A673 (cell line): ENCODE data around the gene TXNDC17. TPM values are rescaled to one million over a fixed set of nuclear protein-coding genes. Genes with fewer than 3 reads are reported as not detected.

ENCODE experiments used
- BruUV-seq: library from RNA; stranded (reverse); fragments of 400-500 nt; replicated peaks from 2 replicates; lab custom pipeline; 2021; lab: Mats Ljungman, UMichigan
- CTCF ChIA-PET: fragments of 300-600 bp; sonication (Branson Sonifier 250); formaldehyde crosslinking; loops from one replicate; lab custom pipeline; 2022; ENCODE audit warnings: antibody characterized with exemption; lab: Charles Lee
- POLR2A ChIA-PET: fragments of 300-600 bp; sonication (Branson Sonifier 250); formaldehyde crosslinking; loops from one replicate; lab custom pipeline; 2022; ENCODE audit warnings: antibody characterized with exemption; ENCODE audit not compliant: low non-redundant PET; lab: Charles Lee
- DNase-seq: peaks from one replicate; pipeline ENCODE4 v3.0.0-alpha.2; 2015; ENCODE audit warnings: low spot score
- H3K27ac ChIP-seq: fragments of 200-600 bp; sonication (generic); 2 replicates; pipeline ENCODE4 v1.5.1; 2016; ENCODE audit warnings: mixed run types, low read depth, mild to moderate bottlenecking, mixed read lengths, antibody characterized with exemption, low read length; ENCODE audit not compliant: poor library complexity, severe bottlenecking
- H3K27me3 ChIP-seq: fragments of 200-600 bp; sonication (generic); replicated peaks from 2 replicates; pipeline ENCODE4 v1.6.1; 2017; ENCODE audit warnings: mixed run types, low read depth, mild to moderate bottlenecking, mixed read lengths, antibody characterized with exemption, low read length; ENCODE audit not compliant: insufficient read depth, poor library complexity
- H3K36me3 ChIP-seq: fragments of 200-600 bp; sonication (generic); 2 replicates; pipeline ENCODE4 v1.6.1; 2016; ENCODE audit warnings: mixed run types, mild to moderate bottlenecking, mixed read lengths, antibody characterized with exemption, low read length; ENCODE audit not compliant: insufficient read depth, poor library complexity, severe bottlenecking
- H3K4me1 ChIP-seq: fragments of 200-600 bp; sonication (generic); 2 replicates; pipeline ENCODE4 v1.6.1; 2017; ENCODE audit warnings: mixed run types, mild to moderate bottlenecking, mixed read lengths, antibody characterized with exemption, low read length; ENCODE audit not compliant: insufficient read depth, poor library complexity, severe bottlenecking
- H3K4me3 ChIP-seq: fragments of 200-600 bp; sonication (generic); 2 replicates; pipeline ENCODE4 v1.5.1; 2016; ENCODE audit warnings: low read depth, mixed run types, mild to moderate bottlenecking, mixed read lengths, low read length; ENCODE audit not compliant: poor library complexity, severe bottlenecking
- H3K9me3 ChIP-seq: fragments of 200-600 bp; sonication (generic); 2 replicates; pipeline ENCODE4 v1.6.1; 2016; ENCODE audit warnings: mixed run types, low read depth, mild to moderate bottlenecking, mixed read lengths, antibody characterized with exemption, low read length; ENCODE audit not compliant: poor library complexity, severe bottlenecking
- EZH2 ChIP-seq: fragments of 200-600 bp; sonication (generic); IDR thresholded peaks from 2 replicates; pipeline ENCODE4 v1.6.1; 2017; ENCODE audit warnings: borderline replicate concordance, low read depth, mild to moderate bottlenecking, mixed read lengths, antibody characterized with exemption, low read length; ENCODE audit not compliant: poor library complexity, severe bottlenecking
- intact Hi-C: fragments of 100-400 bp; cut with micrococcal nuclease; formaldehyde crosslinking; loops from one replicate; pipeline ENCODE4 v1.10.0; 2022; ENCODE audit not compliant: unreplicated experiment
- total RNA-seq: library from RNA; stranded (reverse); gene quantifications from 2 replicates; pipeline ENCODE4 v1.2.3, GENCODE V29; 2021
- TF ChIP-seq, protein P1 (sequence below): fragments of 300-800, 200-600 bp; sonication (generic); conservative IDR thresholded peaks from 2 replicates; pipeline ENCODE4 v1.5.1; 2017; ENCODE audit warnings: low read depth, mild to moderate bottlenecking, antibody characterized with exemption, low read length, moderate library complexity, mixed read lengths

The TXNDC17 gene
- total RNA-seq, 1 experiment from 2014 or later: 147 TPM

DNA sequence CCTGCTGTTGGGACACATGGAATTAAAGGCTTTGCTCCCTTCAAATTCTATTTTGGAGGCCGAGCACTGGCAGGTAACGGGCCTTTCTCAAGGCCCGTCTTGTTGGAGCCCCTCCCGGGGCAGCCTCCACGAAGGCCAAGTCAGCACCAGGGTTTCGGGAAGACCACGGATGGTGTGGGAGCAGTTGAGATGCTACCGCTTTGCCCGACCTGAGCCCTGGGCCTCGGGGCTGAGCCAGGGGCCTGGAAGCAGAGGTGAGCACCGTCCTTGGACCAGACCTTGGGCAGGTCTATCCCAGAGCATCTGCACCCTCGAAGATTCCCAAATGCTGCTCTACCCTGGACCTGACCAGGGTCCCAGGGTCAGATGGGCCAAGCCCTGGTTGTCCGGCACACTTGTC lies 33.7 kb downstream of the TXNDC17 start:
- no peak for DNase-seq
- ChIA-PET POLR2A (no interaction called here), CTCF (no interaction called here)
- Histone ChIP-seq H3K4me1 (no peaks in the 10 kb centered on the region), H3K9me3 (no peaks in the 10 kb centered on the region), H3K4me3 (no peak overlapping the region), H3K27ac (no peak overlapping the region), H3K36me3 (no peaks in the 10 kb centered on the region), H3K27me3 (peaks cover 13% of the 10 kb centered on the region)
- BruUV-seq: no TSS peak
- intact Hi-C loops: no loop called here
- TF ChIP-seq, protein P1, sequence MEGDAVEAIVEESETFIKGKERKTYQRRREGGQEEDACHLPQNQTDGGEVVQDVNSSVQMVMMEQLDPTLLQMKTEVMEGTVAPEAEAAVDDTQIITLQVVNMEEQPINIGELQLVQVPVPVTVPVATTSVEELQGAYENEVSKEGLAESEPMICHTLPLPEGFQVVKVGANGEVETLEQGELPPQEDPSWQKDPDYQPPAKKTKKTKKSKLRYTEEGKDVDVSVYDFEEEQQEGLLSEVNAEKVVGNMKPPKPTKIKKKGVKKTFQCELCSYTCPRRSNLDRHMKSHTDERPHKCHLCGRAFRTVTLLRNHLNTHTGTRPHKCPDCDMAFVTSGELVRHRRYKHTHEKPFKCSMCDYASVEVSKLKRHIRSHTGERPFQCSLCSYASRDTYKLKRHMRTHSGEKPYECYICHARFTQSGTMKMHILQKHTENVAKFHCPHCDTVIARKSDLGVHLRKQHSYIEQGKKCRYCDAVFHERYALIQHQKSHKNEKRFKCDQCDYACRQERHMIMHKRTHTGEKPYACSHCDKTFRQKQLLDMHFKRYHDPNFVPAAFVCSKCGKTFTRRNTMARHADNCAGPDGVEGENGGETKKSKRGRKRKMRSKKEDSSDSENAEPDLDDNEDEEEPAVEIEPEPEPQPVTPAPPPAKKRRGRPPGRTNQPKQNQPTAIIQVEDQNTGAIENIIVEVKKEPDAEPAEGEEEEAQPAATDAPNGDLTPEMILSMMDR: no peak
- no peak for TF ChIP-seq EZH2

DNA sequence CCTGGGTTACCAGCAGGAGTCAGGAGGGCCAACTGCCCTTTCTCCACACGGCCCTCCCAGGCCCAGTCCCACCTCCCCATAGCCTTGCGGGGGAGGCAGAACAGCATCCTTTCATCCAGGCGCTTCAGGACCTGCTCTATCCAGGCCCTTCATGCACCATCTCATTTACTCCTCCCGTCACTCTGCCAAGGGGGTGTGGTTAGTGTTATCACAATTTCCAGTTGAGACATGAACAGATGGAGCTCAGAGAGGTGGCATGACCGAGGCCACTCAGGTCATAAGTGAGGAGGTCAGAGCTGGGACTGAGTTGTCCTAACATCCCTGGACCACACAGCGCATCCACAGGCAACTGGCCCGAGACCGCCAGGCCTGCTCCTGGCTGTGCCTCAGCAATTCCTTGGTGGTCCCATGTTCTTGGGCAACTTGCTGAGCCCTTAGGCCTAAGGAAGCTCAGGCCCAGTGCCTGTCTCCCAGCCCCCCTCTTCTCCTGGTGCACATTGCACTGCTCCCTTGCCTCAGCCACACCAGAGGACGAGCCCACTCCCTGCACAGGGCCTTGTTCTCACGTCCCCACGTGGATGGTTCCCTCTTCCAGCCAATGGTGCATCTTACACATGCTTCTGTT lies 34.5 kb downstream of the TXNDC17 start:
- Histone ChIP-seq H3K36me3 (no peaks in the 10 kb centered on the region), H3K4me1 (no peaks in the 10 kb centered on the region), H3K27me3 (peaks cover 12% of the 10 kb centered on the region), H3K27ac (no peak overlapping the region), H3K4me3 (no peak overlapping the region), H3K9me3 (no peaks in the 10 kb centered on the region)
- no peak for DNase-seq
- BruUV-seq: no TSS peak
- intact Hi-C loops: no loop called here
- ChIA-PET POLR2A (no interaction called here), CTCF (no interaction called here)
- no peak for TF ChIP-seq EZH2
- TF ChIP-seq, protein P1: no peak

- TF ChIP-seq, protein P1: no peak
- no peak for TF ChIP-seq EZH2
- CTCF ChIA-PET: no interaction called here
- DNase-seq: no peak
- H3K27ac ChIP-seq: no peak overlapping the region
- no peaks in the 10 kb centered on the region for H3K9me3 ChIP-seq
- H3K36me3 ChIP-seq: no peaks in the 10 kb centered on the region
- intact Hi-C loops: no loop called here
- no peak overlapping the region for H3K4me3 ChIP-seq
- no TSS peak for BruUV-seq
- POLR2A ChIA-PET: no interaction called here
- no peaks in the 10 kb centered on the region for H3K4me1 ChIP-seq
- H3K27me3 ChIP-seq: peaks cover 16% of the 10 kb centered on the region
These were observed 35.9 kb downstream of the TXNDC17 start for GRCh38 chr17:6676802-6677157.
